SH-SY5Y (cell line): ENCODE results near the gene P4HA2.

Experiments
- GATA2 ChIP-seq: IDR thresholded peaks from 2 replicates; pipeline ENCODE4 v1.6.1; 2011; ENCODE audit warnings: mild to moderate bottlenecking, low read depth, low read length
- GATA3 ChIP-seq: IDR thresholded peaks from 2 replicates; pipeline ENCODE4 v1.6.1; 2011; ENCODE audit warnings: low read depth, mild to moderate bottlenecking, low read length, moderate library complexity

DNA sequence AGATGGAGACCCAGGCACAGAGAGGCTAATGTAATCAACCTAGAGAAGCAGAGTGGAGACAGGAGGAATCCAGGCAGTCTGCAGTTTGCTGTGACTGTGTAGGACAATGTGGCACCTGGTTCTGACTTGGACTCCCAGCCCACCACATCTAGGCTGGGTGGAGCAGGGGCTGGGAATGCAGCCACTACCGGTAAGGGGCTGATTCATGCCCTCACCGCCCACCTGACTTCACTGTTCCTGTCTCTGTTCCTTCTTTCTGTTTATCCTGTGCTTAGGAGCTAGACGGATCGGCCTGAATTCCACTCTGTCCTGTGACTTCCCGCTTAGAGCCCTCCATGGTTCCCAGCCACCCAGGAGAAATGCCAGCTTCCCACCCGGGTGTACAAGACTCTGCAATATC, 32.4 kb upstream of the P4HA2 start:
- no peak for TF ChIP-seq GATA3
- no peak for TF ChIP-seq GATA2
